ENCODE measurements around the gene DOCK2. TPM values are rescaled to one million over a fixed set of nuclear protein-coding genes. Genes with fewer than 3 reads are reported as not detected.

The DOCK2 gene
- total RNA-seq, 1 donor from 2014 or later = 1.1 TPM

- no peaks in the 10 kb centered on the region for H3K36me3 ChIP-seq
- Mint-ChIP-seq H3K9me3 (no peaks in the 10 kb centered on the region), H3K27ac (no peak overlapping the region), H3K27me3 (ENCODE audit: insufficient read depth, low read depth) (peaks cover 2% of the 10 kb centered on the region), H3K4me1 (no peaks in the 10 kb centered on the region), H3K4me3 (no peak overlapping the region), H3K36me3 (no peaks in the 10 kb centered on the region)
- DNase-seq (ENCODE audit: low spot score) = no peak
- no peak overlapping the region for H2AFZ ChIP-seq (replicated peaks)
- H3K27ac ChIP-seq = no peak overlapping the region
- no peaks in the 10 kb centered on the region for H3K27me3 ChIP-seq
- H3K9me3 ChIP-seq (ENCODE audit: low read depth) = no peaks in the 10 kb centered on the region
- no peak for TF ChIP-seq EZH2 (IDR thresholded peaks at IDR 0.05)
- TF ChIP-seq CTCF (IDR thresholded peaks at IDR 0.05) = no peak
- TF ChIP-seq EZH2phosphoT487 (IDR thresholded peaks at IDR 0.05) = no peak
- no peak overlapping the region for H3K9ac ChIP-seq
- no peaks in the 10 kb centered on the region for H3K4me1 ChIP-seq
- H3F3A ChIP-seq (ENCODE audit: low read depth) = no peaks in the 10 kb centered on the region
- H4K20me1 ChIP-seq (ENCODE audit: low read depth) = no peaks in the 10 kb centered on the region
- no peak overlapping the region for H3K4me2 ChIP-seq
- H3K4me3 ChIP-seq = no peak overlapping the region
- no peaks in the 10 kb centered on the region for H3K79me2 ChIP-seq (ENCODE audit: low read depth)
These were observed 383.3 kb downstream of the DOCK2 start for GRCh38 chr5:170020423-170020822.

GRCh38 chr5:170021506-170021905, 384.4 kb downstream of the DOCK2 start:
- Histone ChIP-seq H3K27ac (no peak overlapping the region), H3K4me3 (no peak overlapping the region), H3K4me1 (no peaks in the 10 kb centered on the region), H4K20me1 (ENCODE audit: low read depth) (no peaks in the 10 kb centered on the region), H3K9ac (no peak overlapping the region), H3K27me3 (no peaks in the 10 kb centered on the region), H3K4me2 (no peak overlapping the region), H3K79me2 (ENCODE audit: low read depth) (no peaks in the 10 kb centered on the region), H3K36me3 (no peaks in the 10 kb centered on the region), H3K9me3 (ENCODE audit: low read depth) (no peaks in the 10 kb centered on the region), H3F3A (ENCODE audit: low read depth) (no peaks in the 10 kb centered on the region), H2AFZ (replicated peaks) (no peak overlapping the region)
- Mint-ChIP-seq H3K4me1 (no peaks in the 10 kb centered on the region), H3K4me3 (no peak overlapping the region), H3K27ac (no peak overlapping the region), H3K9me3 (no peaks in the 10 kb centered on the region), H3K27me3 (ENCODE audit: insufficient read depth, low read depth) (peaks cover 2% of the 10 kb centered on the region), H3K36me3 (no peaks in the 10 kb centered on the region)
- no peak for TF ChIP-seq CTCF (IDR thresholded peaks at IDR 0.05)
- TF ChIP-seq EZH2phosphoT487 (IDR thresholded peaks at IDR 0.05) = no peak
- TF ChIP-seq EZH2 (IDR thresholded peaks at IDR 0.05) = no peak
- no peak for DNase-seq (ENCODE audit: low spot score)

- TF ChIP-seq EZH2phosphoT487 (IDR thresholded peaks at IDR 0.05) (no peak), CTCF (IDR thresholded peaks at IDR 0.05) (no peak), EZH2 (IDR thresholded peaks at IDR 0.05) (no peak)
- DNase-seq (ENCODE audit: low spot score) = no peak
- no peaks in the 10 kb centered on the region for H3K4me1 ChIP-seq
- no peak overlapping the region for H3K27ac ChIP-seq
- H2AFZ ChIP-seq (replicated peaks) = no peak overlapping the region
- no peak overlapping the region for H3K4me3 ChIP-seq
- no peaks in the 10 kb centered on the region for H3K36me3 ChIP-seq
- H3K9ac ChIP-seq = no peak overlapping the region
- H3K4me3 Mint-ChIP-seq = no peak overlapping the region
- no peaks in the 10 kb centered on the region for H3K9me3 Mint-ChIP-seq
- no peaks in the 10 kb centered on the region for H3K36me3 Mint-ChIP-seq
- H4K20me1 ChIP-seq (ENCODE audit: low read depth) = no peaks in the 10 kb centered on the region
- no peaks in the 10 kb centered on the region for H3F3A ChIP-seq (ENCODE audit: low read depth)
- no peaks in the 10 kb centered on the region for H3K79me2 ChIP-seq (ENCODE audit: low read depth)
- no peak overlapping the region for H3K27ac Mint-ChIP-seq
- H3K9me3 ChIP-seq (ENCODE audit: low read depth) = no peaks in the 10 kb centered on the region
- no peaks in the 10 kb centered on the region for H3K27me3 ChIP-seq
- H3K27me3 Mint-ChIP-seq (ENCODE audit: insufficient read depth, low read depth) = peaks cover 3% of the 10 kb centered on the region
- no peak overlapping the region for H3K4me2 ChIP-seq
- peaks cover 6% of the 10 kb centered on the region for H3K4me1 Mint-ChIP-seq
These were observed 388.8 kb downstream of the DOCK2 start for GRCh38 chr5:170025853-170026252.

Measured in neural progenitor cell (in vitro differentiated cells).